ENCODE measurements around the gene TULP4. TPM values are rescaled to one million over a fixed set of nuclear protein-coding genes. Genes with fewer than 3 reads are reported as not detected.

The TULP4 gene
- total RNA-seq, 1 experiment from 2014 or later, result 52.8 TPM

- peaks cover 9% of the 10 kb centered on the region for H3K4me1 Mint-ChIP-seq
- ATAC-seq (no peak), DNase-seq (ENCODE audit: low spot score) (no peak)
- H3K36me3 Mint-ChIP-seq, result no peaks in the 10 kb centered on the region
- TF ChIP-seq AR (CRISPR knock-in tag; IDR thresholded peaks at IDR 0.05) (no peak), CREM (CRISPR knock-in tag; IDR thresholded peaks at IDR 0.05) (no peak), KAT7 (CRISPR knock-in tag; IDR thresholded peaks at IDR 0.05; ENCODE audit: borderline replicate concordance) (no peak), ZNF263 (CRISPR knock-in tag; IDR thresholded peaks at IDR 0.05; ENCODE audit: low read depth) (no peak), E2F5 (CRISPR knock-in tag; IDR thresholded peaks at IDR 0.05) (no peak), RELA (CRISPR knock-in tag; IDR thresholded peaks at IDR 0.05; ENCODE audit: borderline replicate concordance) (no peak), NFE2L1 (CRISPR knock-in tag; IDR thresholded peaks at IDR 0.05) (no peak), NFATC4 (CRISPR knock-in tag; IDR thresholded peaks at IDR 0.05) (no peak), HMGA2 (CRISPR knock-in tag; IDR thresholded peaks at IDR 0.05) (no peak), PRRX2 (CRISPR knock-in tag; IDR thresholded peaks at IDR 0.05) (no peak), ATF3 (CRISPR knock-in tag; conservative IDR thresholded peaks at IDR 0.05) (no peak), GABPB1 (CRISPR knock-in tag; IDR thresholded peaks at IDR 0.05) (no peak), EMX1 (CRISPR knock-in tag; IDR thresholded peaks at IDR 0.05) (no peak), MXD4 (CRISPR knock-in tag; IDR thresholded peaks at IDR 0.05; ENCODE audit: borderline replicate concordance) (no peak), USF2 (CRISPR knock-in tag; IDR thresholded peaks at IDR 0.05) (no peak), MYBL2 (CRISPR knock-in tag; IDR thresholded peaks at IDR 0.05) (no peak), ZNF219 (CRISPR knock-in tag; IDR thresholded peaks at IDR 0.05; ENCODE audit: borderline replicate concordance) (no peak)
- TF ChIP-seq, protein P1, sequence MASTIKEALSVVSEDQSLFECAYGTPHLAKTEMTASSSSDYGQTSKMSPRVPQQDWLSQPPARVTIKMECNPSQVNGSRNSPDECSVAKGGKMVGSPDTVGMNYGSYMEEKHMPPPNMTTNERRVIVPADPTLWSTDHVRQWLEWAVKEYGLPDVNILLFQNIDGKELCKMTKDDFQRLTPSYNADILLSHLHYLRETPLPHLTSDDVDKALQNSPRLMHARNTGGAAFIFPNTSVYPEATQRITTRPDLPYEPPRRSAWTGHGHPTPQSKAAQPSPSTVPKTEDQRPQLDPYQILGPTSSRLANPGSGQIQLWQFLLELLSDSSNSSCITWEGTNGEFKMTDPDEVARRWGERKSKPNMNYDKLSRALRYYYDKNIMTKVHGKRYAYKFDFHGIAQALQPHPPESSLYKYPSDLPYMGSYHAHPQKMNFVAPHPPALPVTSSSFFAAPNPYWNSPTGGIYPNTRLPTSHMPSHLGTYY (CRISPR knock-in tag; IDR thresholded peaks at IDR 0.05), result no peak
- ChIA-PET POLR2A (no interaction called here), CTCF (interaction anchor here (1.4 to 1.6 kb wide), 2 partner anchors 13 to 331 kb away, joined by 3 read pairs; no protein-coding TSS in a partner anchor)
- no peaks in the 10 kb centered on the region for H3K27me3 Mint-ChIP-seq (ENCODE audit: low read depth)
- H3K27ac Mint-ChIP-seq, result peak overlapping the region; percentile 33; the same call in 1 of the 2 replicates
- H3K4me3 Mint-ChIP-seq, result no peak overlapping the region
- H3K9me3 Mint-ChIP-seq, result peaks cover 7% of the 10 kb centered on the region
Observed at GRCh38 chr6:158552055-158552795, 240.0 kb downstream of the TULP4 start.

- Mint-ChIP-seq H3K36me3 (no peaks in the 10 kb centered on the region), H3K27me3 (ENCODE audit: low read depth) (no peaks in the 10 kb centered on the region), H3K4me3 (no peak overlapping the region), H3K4me1 (peaks cover 9% of the 10 kb centered on the region), H3K9me3 (peaks cover 7% of the 10 kb centered on the region), H3K27ac (no peak overlapping the region)
- ATAC-seq (no peak), DNase-seq (ENCODE audit: low spot score) (no peak)
- ChIA-PET POLR2A (no interaction called here), CTCF (interaction anchor here (1.4 to 1.6 kb wide), 2 partner anchors 13 to 332 kb away, joined by 3 read pairs; no protein-coding TSS in a partner anchor)
- TF ChIP-seq ZNF425 (CRISPR knock-in tag; conservative IDR thresholded peaks at IDR 0.05), result no peak
- no peak for TF ChIP-seq ATF3 (CRISPR knock-in tag; conservative IDR thresholded peaks at IDR 0.05)
- TF ChIP-seq, protein P2, sequence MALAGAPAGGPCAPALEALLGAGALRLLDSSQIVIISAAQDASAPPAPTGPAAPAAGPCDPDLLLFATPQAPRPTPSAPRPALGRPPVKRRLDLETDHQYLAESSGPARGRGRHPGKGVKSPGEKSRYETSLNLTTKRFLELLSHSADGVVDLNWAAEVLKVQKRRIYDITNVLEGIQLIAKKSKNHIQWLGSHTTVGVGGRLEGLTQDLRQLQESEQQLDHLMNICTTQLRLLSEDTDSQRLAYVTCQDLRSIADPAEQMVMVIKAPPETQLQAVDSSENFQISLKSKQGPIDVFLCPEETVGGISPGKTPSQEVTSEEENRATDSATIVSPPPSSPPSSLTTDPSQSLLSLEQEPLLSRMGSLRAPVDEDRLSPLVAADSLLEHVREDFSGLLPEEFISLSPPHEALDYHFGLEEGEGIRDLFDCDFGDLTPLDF (CRISPR knock-in tag; IDR thresholded peaks at IDR 0.05), result no peak
- no peak for TF ChIP-seq TCF7 (CRISPR knock-in tag; IDR thresholded peaks at IDR 0.05; ENCODE audit: low read depth)
- TF ChIP-seq GABPB1 (CRISPR knock-in tag; IDR thresholded peaks at IDR 0.05), result no peak
- no peak for TF ChIP-seq ZNF138 (CRISPR knock-in tag; conservative IDR thresholded peaks at IDR 0.05)
- TF ChIP-seq GTF2I (CRISPR knock-in tag; conservative IDR thresholded peaks at IDR 0.05), result no peak
- no peak for TF ChIP-seq GRHL2 (CRISPR knock-in tag; IDR thresholded peaks at IDR 0.05; ENCODE audit: insufficient replicate concordance, severe bottlenecking)
- TF ChIP-seq NR2C2 (CRISPR knock-in tag; IDR thresholded peaks at IDR 0.05), result no peak
- TF ChIP-seq SMAD3 (CRISPR knock-in tag; IDR thresholded peaks at IDR 0.05; ENCODE audit: borderline replicate concordance), result no peak
Observed at GRCh38 chr6:158552796-158553138, 240.5 kb downstream of the TULP4 start.
